HEK293T (cell line): ENCODE measurements around the gene SLC35F3.

Experiments
- CTBP1 ChIP-seq: fragments of 450-650 bp; IDR thresholded peaks from 2 replicates; pipeline ENCODE4 v1.6.1; 2016; ENCODE audit warnings: borderline replicate concordance
- SUZ12 ChIP-seq: fragments of 450-650 bp; IDR thresholded peaks from 2 replicates; pipeline ENCODE4 v1.6.1; 2016; ENCODE audit warnings: mild to moderate bottlenecking
- ZNF384 ChIP-seq: fragments of 450-650 bp; IDR thresholded peaks from 2 replicates; pipeline ENCODE4 v1.6.1; 2016

DNA sequence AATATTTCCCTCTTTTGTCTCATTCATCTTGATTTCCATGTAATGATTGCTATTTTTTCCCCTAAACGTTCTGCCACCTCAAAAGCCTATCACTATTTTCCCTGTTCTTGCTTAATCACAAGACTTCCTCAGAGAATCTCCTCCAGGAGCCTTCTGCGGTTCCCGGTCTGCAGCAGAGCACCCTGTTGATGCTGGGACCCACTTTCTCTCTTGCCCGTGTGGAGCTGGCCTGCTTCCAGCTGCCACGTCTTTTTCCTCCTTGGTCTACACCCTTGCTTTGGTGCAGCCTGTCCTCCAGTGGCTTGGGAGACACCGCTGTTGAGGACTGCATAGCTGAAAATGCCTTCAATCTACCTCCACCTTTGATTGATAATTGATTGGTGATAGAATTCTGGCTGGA is 398.8 kb downstream of the SLC35F3 start:
- TF ChIP-seq SUZ12 (no peak), CTBP1 (no peak), ZNF384 (no peak)
